ENCODE data around the gene PUS7.
"Not testable (repeated sequence)": the region's sequence is repeated elsewhere in the genome, so short reads cannot be mapped to it uniquely, and the experiment has no call there.

The PUS7 gene, protein sequence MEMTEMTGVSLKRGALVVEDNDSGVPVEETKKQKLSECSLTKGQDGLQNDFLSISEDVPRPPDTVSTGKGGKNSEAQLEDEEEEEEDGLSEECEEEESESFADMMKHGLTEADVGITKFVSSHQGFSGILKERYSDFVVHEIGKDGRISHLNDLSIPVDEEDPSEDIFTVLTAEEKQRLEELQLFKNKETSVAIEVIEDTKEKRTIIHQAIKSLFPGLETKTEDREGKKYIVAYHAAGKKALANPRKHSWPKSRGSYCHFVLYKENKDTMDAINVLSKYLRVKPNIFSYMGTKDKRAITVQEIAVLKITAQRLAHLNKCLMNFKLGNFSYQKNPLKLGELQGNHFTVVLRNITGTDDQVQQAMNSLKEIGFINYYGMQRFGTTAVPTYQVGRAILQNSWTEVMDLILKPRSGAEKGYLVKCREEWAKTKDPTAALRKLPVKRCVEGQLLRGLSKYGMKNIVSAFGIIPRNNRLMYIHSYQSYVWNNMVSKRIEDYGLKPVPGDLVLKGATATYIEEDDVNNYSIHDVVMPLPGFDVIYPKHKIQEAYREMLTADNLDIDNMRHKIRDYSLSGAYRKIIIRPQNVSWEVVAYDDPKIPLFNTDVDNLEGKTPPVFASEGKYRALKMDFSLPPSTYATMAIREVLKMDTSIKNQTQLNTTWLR

DNA sequence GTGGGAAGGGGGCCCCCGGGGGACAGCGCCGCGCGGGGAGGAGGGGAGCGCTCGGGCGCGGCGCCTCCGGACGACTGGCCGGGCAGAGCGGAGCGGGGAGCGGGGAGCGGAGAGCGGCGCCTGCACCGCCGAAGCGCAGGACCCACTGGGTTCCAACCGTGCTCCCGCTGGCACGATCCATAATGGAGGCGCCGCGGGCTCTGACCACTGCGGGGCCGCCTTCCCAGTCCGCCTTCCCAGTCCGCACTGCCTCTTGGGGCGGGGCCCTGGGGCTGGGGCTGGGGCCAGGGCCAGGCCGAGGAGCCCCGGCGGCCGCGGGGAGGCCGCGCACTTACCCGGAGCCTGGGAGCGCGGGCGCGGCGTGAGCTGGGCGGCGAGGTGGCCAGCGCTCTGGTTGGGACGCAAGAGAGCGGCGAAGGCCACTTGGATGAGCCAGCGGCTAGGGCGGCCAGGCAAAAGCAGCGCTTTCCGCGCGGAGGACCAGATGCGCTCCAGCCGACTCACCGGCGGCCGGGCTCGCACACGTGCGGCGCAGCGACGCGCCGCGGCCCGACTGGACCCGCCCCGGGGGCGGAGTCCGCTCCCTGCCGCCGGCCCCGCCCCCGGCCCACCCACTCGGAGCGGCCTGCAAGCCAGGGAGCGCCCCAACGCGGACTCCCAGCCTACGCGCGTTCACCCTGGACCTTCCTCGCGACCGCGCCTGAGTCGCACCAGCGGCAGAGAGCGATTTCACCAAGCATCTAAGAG is at the start of gene PUS7:
Gene PUS7 (minus strand): TSS at position 555 of the 747 bp plus-strand sequence. CDS start 13,759 bp downstream, outside the sequence.
- DNase-seq (ENCODE audit: low read depth in 4 of 4, low spot score in 1 of 4) = peak; percentile 62 to 84 (median 66)

DNA sequence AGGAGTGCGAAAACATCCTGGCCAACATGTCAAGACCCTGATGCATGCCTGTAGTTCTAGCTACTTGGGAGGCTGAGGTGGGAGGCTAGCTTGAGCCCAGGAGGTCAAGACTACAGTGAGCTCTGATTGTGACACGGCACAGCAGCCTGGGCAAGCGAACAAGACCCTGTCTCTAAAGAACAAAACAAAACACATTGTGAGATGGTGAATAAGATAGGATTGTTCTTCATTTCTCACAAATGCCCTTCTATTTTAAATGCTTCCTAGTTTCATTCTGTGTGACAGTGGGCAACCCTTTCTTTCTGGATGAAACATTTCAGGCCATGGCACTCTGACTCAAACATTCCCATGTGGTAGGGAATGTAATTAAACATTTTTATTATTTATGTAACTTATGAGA is 45.8 kb upstream of the PUS7 start:
- DNase-seq (ENCODE audit: low read depth in 4 of 4, low spot score in 1 of 4) = no peak

DNA sequence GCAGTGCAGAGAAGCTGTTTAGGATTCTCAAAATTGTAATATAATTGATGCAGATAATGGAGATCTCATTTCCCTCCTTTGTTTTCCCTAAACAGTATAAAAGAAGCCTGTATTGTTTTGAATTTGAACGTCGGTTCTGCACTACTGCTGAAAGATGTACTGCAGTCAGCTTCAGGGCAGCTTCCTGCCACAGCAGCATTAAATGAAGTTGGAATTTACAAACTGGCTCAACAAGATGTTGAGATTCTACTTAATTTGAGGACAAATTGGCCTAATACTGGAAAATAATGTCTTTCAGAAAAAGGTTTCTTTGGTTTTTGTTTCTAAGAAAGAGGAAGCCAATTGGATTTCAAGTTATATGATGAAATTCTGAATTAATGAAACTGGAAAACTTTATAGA is 45.0 kb upstream of the PUS7 start:
- DNase-seq (ENCODE audit: low read depth in 4 of 4, low spot score in 1 of 4) = no peak

DNA sequence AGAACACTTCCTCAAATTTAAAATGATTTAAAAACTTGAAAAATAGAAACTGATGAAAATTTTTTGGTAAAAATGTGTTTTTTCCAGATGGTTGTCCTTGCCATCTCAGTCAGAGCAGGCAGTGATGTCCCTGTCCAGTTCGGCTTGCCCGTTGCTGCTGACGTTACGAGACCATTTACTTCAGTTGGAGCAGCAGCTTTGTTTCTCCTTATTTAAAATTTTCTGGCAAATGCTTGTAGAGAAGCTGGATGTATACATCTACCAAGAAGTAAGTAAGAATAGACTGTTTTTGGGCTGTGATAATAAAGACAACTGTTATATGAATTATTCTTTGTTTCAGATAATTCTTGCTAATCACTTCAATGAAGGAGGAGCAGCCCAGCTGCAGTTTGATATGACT is 43.1 kb upstream of the PUS7 start:
- DNase-seq (ENCODE audit: low read depth in 4 of 4, low spot score in 1 of 4) = no peak

DNA sequence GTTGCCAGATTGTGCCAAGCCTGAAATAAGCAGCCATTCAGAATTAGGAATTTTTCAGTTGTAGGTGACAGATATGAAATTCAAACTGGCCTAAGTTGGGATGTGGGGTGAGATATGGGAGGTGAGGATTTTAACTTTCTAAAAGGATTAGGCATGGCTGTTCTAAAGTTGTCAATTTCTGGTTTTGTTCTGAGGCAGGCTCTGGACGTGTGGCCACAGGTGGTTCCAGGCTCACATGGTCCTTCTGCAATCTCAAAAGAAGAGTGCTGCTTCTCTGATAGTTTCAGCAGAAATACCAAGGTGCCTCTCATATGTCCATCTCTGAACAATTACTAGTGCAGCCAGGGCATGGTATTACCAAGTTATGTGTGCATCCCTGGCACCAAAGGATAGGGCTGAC is 37.9 kb upstream of the PUS7 start:
- DNase-seq (ENCODE audit: low read depth in 4 of 4, low spot score in 1 of 4) = no peak

DNA sequence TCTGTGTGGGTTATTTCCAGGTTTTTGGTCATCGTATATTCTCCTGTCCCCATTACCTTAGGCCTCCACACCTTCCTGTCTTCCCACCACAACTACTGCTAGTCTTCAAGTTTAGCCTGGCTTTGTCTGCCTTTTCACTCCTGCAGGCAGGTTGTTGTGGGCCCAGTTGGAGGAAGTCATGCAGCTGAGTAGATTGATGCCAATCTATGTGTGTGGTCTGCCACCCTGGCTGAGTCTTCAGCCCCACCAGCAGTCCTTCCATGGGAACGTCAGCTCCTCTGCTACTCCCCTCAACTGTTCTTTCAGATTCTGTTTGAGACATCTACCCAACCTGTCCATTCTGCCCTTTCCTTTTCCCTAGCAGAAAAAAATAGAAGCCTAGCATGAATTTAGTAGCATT is 16.3 kb upstream of the PUS7 start:
- no peak for DNase-seq (ENCODE audit: low read depth in 4 of 4, low spot score in 1 of 4)

DNA sequence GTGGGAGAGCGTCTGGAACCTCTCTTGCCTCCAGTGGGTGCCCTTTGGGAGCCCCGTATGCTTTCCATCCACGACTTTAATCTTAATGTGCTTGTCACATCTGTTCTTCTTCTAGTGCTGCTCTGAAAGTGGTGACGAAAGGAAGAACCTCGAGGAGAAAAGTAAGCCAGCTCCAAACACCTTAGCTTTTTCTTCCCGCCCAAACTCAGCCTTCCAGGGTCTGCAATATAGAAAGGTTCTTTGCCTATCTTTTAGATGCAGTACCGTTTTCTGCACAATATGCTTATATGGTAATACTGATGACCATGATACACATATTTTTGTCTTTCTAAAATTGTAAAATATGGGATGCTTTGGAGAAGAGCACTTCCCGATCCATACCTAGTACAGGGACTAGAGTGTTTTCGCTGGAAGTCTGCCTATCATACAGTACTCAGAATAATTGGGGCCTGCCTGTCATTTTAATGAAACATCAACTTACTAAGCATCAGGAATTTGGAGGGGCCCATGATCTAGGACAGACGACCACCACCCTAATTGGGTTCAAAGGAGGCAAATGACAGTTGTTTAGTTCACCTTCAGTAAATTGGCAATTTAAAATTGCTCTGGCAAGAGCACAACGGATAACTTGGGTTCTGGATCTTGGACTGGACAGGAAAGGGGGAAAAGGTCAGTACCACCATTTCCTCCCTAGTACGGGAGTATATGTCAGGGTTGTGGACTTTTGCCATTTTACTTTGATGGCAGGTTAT is 10.8 kb upstream of the PUS7 start:
- no peak for DNase-seq (ENCODE audit: low read depth in 4 of 4, low spot score in 1 of 4)

DNA sequence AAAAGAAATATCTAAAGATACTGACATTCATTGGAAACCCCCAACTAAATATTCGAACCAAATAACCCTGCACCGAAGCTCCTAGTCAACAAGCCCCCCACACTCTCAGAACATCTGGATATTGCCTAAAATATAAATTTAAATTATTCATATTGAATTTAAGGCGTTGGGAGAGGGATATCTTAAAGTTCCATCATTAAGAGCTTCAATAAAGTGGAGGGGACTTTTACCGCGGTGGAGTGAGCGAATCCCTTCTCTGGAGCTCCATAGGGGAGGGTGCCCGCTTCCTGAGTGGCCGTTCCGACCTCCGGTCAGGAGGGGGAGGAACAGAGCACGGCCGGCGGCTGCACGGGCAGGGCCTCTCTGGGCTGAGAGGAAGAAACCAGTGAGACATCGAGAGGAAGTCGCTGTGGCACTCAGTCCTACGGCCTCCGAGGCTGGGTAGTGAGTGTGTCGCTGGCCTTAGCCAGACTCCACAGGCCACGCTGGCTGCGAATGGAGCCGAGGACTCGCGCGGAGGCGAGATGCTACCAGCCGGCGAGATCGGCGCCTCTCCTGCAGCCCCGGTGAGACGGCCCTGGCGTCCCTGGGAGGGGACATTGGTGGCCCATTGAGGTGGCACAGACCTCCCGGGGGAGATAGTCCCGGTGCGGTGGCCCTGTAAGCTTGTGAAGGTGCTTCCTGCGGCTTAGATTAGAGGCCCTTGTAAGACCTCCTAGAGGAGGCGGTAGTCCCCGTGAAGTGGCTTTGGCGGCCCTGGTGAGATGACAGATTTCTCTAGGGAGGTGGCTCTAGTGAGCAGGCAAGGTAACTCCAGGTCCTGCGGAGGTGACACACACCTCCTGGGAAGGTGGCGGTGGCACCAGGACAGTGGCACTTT is 10.0 kb upstream of the PUS7 start, which contains the start of gene RINT1:
Gene RINT1 (plus strand): TSS at position 410 of the 880 bp plus-strand sequence. CDS start 115 bp downstream, at position 525.
- peak; percentile 70 to 85 (median 79) for DNase-seq (ENCODE audit: low read depth in 4 of 4, low spot score in 1 of 4)

DNA sequence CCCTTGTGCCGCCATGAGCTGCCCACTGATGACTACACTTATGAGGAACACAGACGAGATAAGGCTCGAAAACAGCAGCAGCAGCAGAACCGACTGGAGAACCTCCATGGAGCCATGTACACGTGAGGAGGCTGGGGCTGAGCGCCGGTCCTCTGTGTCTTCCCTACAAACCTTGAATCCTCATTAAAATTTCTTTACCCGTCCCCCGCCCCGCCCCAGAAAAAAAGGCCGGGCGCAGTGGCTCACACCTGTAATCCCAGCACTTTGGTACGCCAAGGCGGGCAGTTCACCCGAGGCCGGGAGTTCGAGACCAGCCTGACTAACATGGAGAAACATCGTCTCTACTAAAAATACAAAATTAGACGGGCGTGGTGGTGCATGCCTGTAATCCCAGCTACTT is 8.5 kb upstream of the PUS7 start:
- DNase-seq (ENCODE audit: low read depth in 4 of 4, low spot score in 1 of 4) = no peak

DNA sequence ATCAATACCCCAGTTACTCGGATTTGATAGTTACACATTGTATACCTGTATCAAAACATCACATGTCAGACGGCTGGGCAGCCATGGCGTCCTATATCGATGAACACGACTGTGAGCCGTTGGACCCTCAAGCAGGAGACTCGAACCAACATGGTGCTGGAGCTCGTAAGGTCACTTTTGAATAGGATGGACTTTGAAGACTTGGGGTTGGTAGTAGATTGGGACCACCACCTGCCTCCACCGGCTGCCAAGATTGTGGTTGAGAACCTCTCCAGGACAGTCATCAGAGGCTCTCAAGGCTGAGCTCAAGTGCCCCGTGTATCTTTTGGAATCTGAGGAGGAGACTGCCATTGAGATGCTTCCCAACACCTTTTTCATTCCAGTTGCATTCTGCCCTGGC is 8.1 kb upstream of the PUS7 start:
- no peak for DNase-seq (ENCODE audit: low read depth in 4 of 4, low spot score in 1 of 4)

DNA sequence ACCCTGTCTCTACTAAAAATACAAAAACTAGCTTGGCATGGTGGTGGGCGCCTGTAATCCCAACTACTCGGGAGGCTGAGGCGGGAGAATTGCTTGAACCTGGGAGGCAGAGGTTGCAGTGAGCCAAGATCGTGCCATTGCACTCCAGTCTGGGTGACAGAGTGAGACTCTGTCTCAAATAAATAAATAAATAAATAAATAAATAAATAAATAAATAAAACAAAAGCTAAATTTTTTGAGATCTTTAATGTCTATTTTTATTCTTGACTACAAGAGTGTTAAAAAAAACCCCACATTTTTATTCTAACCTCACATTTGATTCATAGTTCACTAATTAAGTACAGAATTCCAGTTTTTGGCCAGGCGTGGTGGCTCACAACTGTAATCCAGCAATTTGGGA is 5.7 kb upstream of the PUS7 start:
- not testable (repeated sequence) for DNase-seq (ENCODE audit: low read depth in 4 of 4, low spot score in 1 of 4)

DNA sequence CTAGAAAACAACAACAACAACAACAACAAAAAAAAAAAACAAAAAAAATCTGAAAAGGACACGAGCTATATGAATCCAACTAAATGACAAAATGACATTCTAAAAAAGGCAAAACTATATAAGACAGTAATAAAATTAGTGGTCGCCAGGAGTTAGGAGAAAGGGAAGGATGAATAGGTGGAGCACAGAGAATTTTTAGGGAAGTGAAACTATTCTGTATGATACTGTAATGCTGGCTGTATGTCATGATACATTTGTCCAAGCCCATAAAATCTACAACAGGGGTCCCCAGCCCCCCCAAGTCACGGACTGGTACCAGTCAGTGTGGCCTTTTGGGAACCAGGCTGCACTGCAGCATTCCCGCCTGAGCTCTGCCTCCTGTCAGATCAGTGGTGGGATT is 2.8 kb upstream of the PUS7 start:
- DNase-seq (ENCODE audit: low read depth in 4 of 4, low spot score in 1 of 4) = no peak

DNA sequence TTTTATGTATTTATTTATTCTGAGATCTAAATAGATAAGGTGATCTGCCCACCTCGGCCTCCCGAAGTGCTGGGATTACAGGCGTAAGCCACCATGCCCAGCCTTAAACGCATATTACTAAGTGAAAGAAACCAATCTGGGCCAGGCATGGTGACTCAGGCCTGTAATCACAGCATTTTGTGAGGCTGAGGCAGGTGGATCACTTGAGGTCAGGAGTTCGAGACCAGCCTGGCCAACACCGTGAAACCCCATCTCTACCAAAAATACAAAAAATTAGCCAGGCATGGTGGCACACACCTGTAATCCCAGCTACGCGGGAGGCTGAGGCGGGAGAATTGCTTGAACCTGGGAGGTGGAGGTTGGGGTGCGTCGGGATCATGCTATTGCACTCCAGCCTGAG is 2.4 kb upstream of the PUS7 start:
- DNase-seq (ENCODE audit: low read depth in 4 of 4, low spot score in 1 of 4) = not testable (repeated sequence)

DNA sequence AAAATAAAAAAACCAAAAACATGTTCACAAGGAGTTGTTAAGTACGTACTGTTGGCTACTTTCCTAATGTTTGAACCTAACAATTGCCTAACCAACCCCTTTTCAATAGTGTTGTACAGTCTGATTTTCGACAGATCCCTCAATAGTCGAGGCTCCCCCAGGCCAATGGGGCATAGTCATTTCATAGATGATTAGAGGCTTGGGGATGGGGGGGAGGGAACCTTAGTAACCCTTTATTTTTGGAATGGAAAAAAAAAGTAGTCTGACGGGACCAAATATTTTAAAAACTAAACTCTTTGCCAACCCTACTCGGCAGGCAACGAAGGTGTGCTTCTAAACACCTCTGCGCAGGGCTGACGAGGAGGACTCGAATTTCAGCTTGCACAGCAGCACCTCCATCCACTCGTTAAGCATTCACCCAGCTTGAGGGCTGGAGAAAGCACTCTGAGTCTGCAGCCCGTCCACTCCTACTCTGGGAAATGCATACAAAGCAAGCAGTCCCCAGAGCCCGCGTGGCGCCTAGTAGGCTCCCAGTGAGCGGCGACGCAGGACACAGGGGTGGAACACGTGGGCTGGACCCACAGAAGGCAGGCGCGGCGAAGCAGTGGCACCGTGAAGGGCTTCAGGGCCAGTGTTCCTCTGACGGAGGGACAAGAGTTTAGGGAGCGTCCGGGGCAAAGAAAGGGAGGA is 899 bp downstream of the PUS7 start:
- peak in 2 of 4 experiments; percentile 16 to 30 for DNase-seq (ENCODE audit: low read depth in 4 of 4, low spot score in 1 of 4)

DNA sequence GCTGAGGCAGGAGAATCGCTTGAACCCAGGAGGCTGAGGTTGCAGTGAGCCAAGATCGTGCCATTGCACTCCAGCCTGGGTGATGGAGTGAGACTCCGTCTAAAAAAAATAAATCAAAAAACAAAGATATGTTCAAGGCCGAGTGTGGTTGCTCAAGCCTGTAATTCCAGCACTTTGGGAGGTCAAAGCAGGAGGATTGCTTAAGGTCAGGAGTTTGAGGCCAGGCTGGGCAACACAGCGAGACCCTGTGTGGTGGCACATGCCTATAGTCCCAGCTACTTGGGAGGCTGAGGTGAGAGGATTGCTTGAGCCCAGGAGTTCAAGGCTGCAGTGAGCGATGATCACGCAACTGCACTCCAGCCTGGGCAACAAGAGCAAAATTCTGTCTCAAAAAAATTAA is 1.5 kb downstream of the PUS7 start:
- not testable (repeated sequence) for DNase-seq (ENCODE audit: low read depth in 4 of 4, low spot score in 1 of 4)

DNA sequence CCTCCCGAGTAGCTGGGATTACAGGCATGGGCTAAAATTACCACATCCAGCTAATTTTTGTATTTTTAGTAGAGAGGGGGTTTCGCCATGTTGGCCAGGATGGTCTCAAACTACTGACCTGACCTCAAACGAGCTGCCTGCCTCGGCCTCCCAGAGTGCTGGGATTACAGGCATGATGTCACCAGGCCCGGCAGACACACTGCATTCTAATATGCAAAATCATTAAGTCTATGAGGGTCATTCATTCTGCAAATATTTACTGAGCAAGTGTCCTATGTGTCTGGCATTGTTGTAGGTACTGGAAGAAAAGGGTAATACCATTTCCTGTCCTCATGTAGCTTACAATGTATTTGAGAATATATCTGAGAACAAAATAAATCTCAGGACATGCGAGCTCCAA is 2.7 kb downstream of the PUS7 start:
- DNase-seq (ENCODE audit: low read depth in 4 of 4, low spot score in 1 of 4) = no peak

DNA sequence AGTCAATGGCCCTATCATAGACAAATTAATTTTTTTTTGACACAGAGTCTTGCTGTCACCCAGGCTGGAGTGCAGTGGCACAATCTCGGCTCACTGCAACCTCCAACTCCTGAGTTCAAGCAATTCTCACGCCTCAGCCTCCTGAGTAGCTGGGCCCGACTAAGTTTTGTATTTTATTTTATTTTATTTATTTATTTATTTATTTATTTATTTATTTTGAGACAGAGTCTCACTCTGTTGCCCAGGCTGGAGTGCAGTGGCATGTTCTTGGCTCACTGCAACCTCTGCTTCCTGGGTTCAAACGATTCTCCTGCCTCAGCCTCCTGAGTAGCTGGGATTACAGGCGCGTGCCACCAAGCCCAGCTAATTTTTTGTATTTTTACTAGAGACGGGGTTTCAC is 6.5 kb downstream of the PUS7 start:
- DNase-seq (ENCODE audit: low read depth in 4 of 4, low spot score in 1 of 4) = not testable (repeated sequence)

DNA sequence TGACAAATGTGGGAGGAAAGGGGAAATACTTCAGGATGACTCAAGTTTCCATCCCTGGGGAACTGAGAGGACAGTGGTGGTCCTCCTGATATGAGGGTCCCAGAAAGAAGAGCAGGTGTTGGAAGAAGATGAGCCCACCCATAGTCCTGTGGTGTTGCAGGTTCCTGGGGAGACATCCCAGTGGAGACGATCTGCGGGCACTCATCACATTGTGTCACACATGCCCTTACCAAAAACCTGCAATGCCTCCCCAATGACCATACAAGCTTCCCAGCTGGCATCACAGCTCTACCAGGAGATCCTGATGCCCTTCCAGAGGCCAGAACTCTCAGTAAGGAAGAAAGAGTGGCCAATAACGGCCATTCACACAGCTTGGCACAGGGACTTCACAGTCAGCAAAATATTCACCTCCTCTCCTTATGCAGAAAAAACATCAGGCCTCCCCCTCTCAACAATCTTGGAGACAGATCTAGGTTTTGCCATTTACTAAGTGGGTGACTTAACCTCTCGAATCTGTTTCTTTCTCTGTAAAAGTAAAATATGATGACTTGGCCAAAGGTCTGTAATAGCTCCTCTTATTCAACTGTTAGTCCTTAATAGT is 9.0 kb downstream of the PUS7 start:
- DNase-seq (ENCODE audit: low read depth in 4 of 4, low spot score in 1 of 4) = no peak

DNA sequence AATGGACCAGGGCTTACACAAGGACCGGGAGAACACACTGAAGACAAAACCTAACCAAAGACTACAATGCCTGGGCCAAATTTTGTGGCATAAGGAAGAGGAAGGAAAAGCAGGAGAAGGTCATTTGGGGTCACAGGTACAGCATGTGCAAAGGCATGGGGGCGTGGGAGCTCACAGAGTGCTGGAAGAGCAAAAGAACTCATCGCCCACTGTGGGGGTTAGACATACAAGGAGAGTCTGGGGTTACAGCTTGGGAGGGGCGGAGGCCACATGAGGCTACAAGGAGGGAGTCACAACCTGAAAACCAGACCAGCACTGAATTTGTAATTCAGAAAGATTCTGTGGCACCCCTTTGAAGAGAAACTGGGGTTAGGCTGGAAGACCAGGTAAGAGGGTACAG is 9.7 kb downstream of the PUS7 start:
- no peak for DNase-seq (ENCODE audit: low read depth in 4 of 4, low spot score in 1 of 4)

All from stimulated activated CD4-positive, alpha-beta T cell treated with anti-CD3 and anti-CD28 coated beads, Interleukin-1b, Interleukin-23, amount 100 ng/mL, for 24 hours (primary cell).